Fibroblast of villous mesenchyme (primary cell): ENCODE data around the gene HSPB8. TPM values are rescaled to one million over a fixed set of nuclear protein-coding genes. Genes with fewer than 3 reads are reported as not detected.

Experiments
- DNase-seq: peaks from one replicate; pipeline ENCODE4 v3.0.0-alpha.2; 2010; ENCODE audit warnings: low read depth
- H3K4me3 ChIP-seq: 2 replicates; pipeline ENCODE4 v1.5.1; 2011; ENCODE audit warnings: low read depth, mild to moderate bottlenecking, low read length
- CTCF ChIP-seq: IDR thresholded peaks from 2 replicates; pipeline ENCODE4 v1.5.1; 2012; ENCODE audit warnings: low read depth, mild to moderate bottlenecking, low read length; ENCODE audit not compliant: insufficient read depth
- total RNA-seq: library from RNA; depleted of rRNA; stranded (reverse); fragments of >200 nt; gene quantifications from 2 replicates; pipeline ENCODE4 v1.2.3, GENCODE V29; 2012

HSPB8 gene
- total RNA-seq, 1 donor = 22.0 TPM

- TF ChIP-seq CTCF = no peak
- H3K4me3 ChIP-seq = no peak overlapping the region
- no peak for DNase-seq
These were observed 33.4 kb upstream of the HSPB8 start for GRCh38 chr12:119145367-119145766.

- DNase-seq = no peak
- H3K4me3 ChIP-seq = no peak overlapping the region
- TF ChIP-seq CTCF = no peak
These were observed 30.8 kb upstream of the HSPB8 start for GRCh38 chr12:119147847-119148448.

- DNase-seq = no peak
- no peak overlapping the region for H3K4me3 ChIP-seq
- no peak for TF ChIP-seq CTCF
These were observed 29.5 kb upstream of the HSPB8 start for GRCh38 chr12:119149270-119149669.

GRCh38 chr12:119151445-119152026, 27.2 kb upstream of the HSPB8 start:
- no peak overlapping the region for H3K4me3 ChIP-seq
- no peak for TF ChIP-seq CTCF
- peak; percentile 4 for DNase-seq

- TF ChIP-seq CTCF = no peak
- peak; percentile 34 for DNase-seq
- no peak overlapping the region for H3K4me3 ChIP-seq
These were observed 25.0 kb upstream of the HSPB8 start for GRCh38 chr12:119153477-119154434.

GRCh38 chr12:119154435-119154818, 24.3 kb upstream of the HSPB8 start:
- no peak for TF ChIP-seq CTCF
- no peak overlapping the region for H3K4me3 ChIP-seq
- DNase-seq = no peak
